Colonic mucosa (tissue), 4 donors: ENCODE results near the gene MAPKAPK5. TPM values are rescaled to one million over a fixed set of nuclear protein-coding genes. Genes with fewer than 3 reads are reported as not detected.
A peak's percentile ranks its signal among the peaks of the same experiment; 100 is the strongest.

Experiments used
- DNase-seq: peaks from one replicate; pipeline ENCODE4 v3.0.0-alpha.2; 2020
- H3K27ac ChIP-seq: fragments of 200-600 bp; one replicate; pipeline ENCODE4 v1.8.0; 2021
- H3K27me3 ChIP-seq: fragments of 200-600 bp; one replicate; pipeline ENCODE4 v1.8.0; 2021
- H3K36me3 ChIP-seq: fragments of 200-600 bp; one replicate; pipeline ENCODE4 v1.8.0; 2021
- H3K4me1 ChIP-seq: fragments of 200-600 bp; one replicate; pipeline ENCODE4 v1.8.0; 2021; ENCODE audit warnings: mild to moderate bottlenecking
- H3K4me3 ChIP-seq: fragments of 200-600 bp; one replicate; pipeline ENCODE4 v1.8.0; 2021
- H3K9ac ChIP-seq, 2 donors: one replicate each; pipeline ENCODE4 v1.7.0; 2013; ENCODE audit warnings: control low read depth in 2 of 2, low read depth in 2 of 2, low read length in 2 of 2
- H3K9me3 ChIP-seq: fragments of 200-600 bp; one replicate; pipeline ENCODE4 v1.8.0; 2021
- intact Hi-C: fragments of 100-400 bp; cut with DNase I; formaldehyde crosslinking; loops from one replicate; pipeline ENCODE4 v1.14.1; 2022
- total RNA-seq, 2 donors: library from RNA; stranded (reverse); fragmentation: NEBNext Ultra II Directional in 1 of 2; extraction: Animal tissue kit (Norgen Biotek cat#: 25700) in 1 of 2; gene quantifications; one replicate each; pipeline ENCODE4 v1.2.1, GENCODE V29; 2021
- TF ChIP-seq, protein P1 (sequence below): fragments of 200-600 bp; IDR thresholded peaks from one replicate; pipeline ENCODE4 v1.8.0; 2022; ENCODE audit warnings: antibody characterized with exemption, mild to moderate bottlenecking
- donor health status: healthy.
- donor health status: DM: no; HTN: no; CAD: no.
- donor health status: DM: no; HTN: no; CAD: no.

Gene MAPKAPK5
- total RNA-seq, 2 donors from 2014 or later, result 76.9 to 84.8 TPM

DNA sequence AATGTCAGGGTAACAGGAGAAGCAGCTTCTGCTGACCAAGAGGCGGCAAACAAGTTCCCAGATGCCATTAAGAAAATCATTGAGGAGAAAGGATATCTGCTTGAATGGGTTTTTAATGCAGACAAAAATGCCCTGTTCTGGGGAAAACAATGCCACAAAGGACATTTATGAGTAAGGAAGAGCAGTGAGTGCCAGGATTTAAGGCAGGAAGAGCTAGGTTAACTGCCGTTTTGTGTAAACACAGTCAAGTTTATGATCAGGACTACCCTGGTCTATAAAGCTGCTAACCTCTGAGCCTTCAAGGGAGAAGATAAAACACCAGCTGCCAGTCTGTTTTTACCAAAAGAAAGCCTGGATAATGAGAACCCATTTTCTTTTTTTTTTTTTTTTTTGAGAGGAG lies 8.5 kb downstream of the MAPKAPK5 start:
- no peaks in the 10 kb centered on the region for H3K27me3 ChIP-seq
- no peak overlapping the region for H3K9ac ChIP-seq
- DNase-seq, result peak; percentile 45
- TF ChIP-seq, protein P1, sequence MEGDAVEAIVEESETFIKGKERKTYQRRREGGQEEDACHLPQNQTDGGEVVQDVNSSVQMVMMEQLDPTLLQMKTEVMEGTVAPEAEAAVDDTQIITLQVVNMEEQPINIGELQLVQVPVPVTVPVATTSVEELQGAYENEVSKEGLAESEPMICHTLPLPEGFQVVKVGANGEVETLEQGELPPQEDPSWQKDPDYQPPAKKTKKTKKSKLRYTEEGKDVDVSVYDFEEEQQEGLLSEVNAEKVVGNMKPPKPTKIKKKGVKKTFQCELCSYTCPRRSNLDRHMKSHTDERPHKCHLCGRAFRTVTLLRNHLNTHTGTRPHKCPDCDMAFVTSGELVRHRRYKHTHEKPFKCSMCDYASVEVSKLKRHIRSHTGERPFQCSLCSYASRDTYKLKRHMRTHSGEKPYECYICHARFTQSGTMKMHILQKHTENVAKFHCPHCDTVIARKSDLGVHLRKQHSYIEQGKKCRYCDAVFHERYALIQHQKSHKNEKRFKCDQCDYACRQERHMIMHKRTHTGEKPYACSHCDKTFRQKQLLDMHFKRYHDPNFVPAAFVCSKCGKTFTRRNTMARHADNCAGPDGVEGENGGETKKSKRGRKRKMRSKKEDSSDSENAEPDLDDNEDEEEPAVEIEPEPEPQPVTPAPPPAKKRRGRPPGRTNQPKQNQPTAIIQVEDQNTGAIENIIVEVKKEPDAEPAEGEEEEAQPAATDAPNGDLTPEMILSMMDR, result no peak
- H3K36me3 ChIP-seq, result no peaks in the 10 kb centered on the region
- H3K9me3 ChIP-seq, result no peaks in the 10 kb centered on the region
- H3K27ac ChIP-seq, result peak overlapping the region; percentile 73
- no peaks in the 10 kb centered on the region for H3K4me1 ChIP-seq
- intact Hi-C loops, result no loop called here
- no peak overlapping the region for H3K4me3 ChIP-seq

- H3K36me3 ChIP-seq, result no peaks in the 10 kb centered on the region
- H3K4me1 ChIP-seq, result no peaks in the 10 kb centered on the region
- H3K27ac ChIP-seq, result no peak overlapping the region
- H3K4me3 ChIP-seq, result no peak overlapping the region
- H3K27me3 ChIP-seq, result no peaks in the 10 kb centered on the region
- no peak overlapping the region for H3K9ac ChIP-seq
- TF ChIP-seq, protein P1, result no peak
- intact Hi-C loops, result no loop called here
- H3K9me3 ChIP-seq, result no peaks in the 10 kb centered on the region
- DNase-seq, result no peak
Measured at GRCh38 chr12:111858186-111858585, 16.2 kb downstream of the MAPKAPK5 start.

GRCh38 chr12:111858778-111859177 lies 16.8 kb downstream of the MAPKAPK5 start:
- intact Hi-C loops, result no loop called here
- no peaks in the 10 kb centered on the region for H3K36me3 ChIP-seq
- H3K9ac ChIP-seq, result no peak overlapping the region
- TF ChIP-seq, protein P1, result no peak
- H3K27ac ChIP-seq, result no peak overlapping the region
- no peak overlapping the region for H3K4me3 ChIP-seq
- H3K27me3 ChIP-seq, result no peaks in the 10 kb centered on the region
- H3K9me3 ChIP-seq, result no peaks in the 10 kb centered on the region
- H3K4me1 ChIP-seq, result no peaks in the 10 kb centered on the region
- DNase-seq, result no peak

DNA sequence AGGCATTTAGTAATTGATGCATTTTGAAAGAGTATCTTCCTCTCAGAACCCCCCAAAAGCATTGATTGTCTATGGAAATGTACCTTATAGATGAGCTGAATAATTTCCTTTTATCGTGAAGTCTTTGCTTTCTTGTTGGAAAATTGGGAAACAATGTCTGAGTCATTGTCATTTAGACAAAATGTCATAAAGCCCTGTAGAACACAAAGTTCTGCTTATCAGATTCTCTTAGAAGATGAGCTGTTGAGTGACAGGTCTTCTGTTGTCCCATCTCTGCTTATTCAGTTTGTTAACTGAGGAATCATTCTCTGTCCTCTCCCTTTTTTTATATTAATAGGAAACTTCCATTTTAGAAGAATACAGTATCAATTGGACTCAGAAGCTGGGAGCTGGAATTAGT lies 22.9 kb downstream of the MAPKAPK5 start:
- Histone ChIP-seq H3K4me3 (no peak overlapping the region), H3K27me3 (no peaks in the 10 kb centered on the region), H3K9me3 (no peaks in the 10 kb centered on the region), H3K27ac (no peak overlapping the region), H3K4me1 (no peaks in the 10 kb centered on the region), H3K9ac (no peak overlapping the region), H3K36me3 (no peaks in the 10 kb centered on the region)
- TF ChIP-seq, protein P1, result no peak
- no peak for DNase-seq
- intact Hi-C loops, result loop anchor here (5.0 kb wide), 1 partner anchor 67 kb away; no protein-coding TSS in a partner anchor

GRCh38 chr12:111867531-111867930 lies 25.5 kb downstream of the MAPKAPK5 start:
- intact Hi-C loops, result loop anchor here (5.0 kb wide), 1 partner anchor 65 kb away; no protein-coding TSS in a partner anchor
- H3K4me3 ChIP-seq, result no peak overlapping the region
- no peaks in the 10 kb centered on the region for H3K27me3 ChIP-seq
- no peaks in the 10 kb centered on the region for H3K9me3 ChIP-seq
- no peaks in the 10 kb centered on the region for H3K4me1 ChIP-seq
- no peak overlapping the region for H3K9ac ChIP-seq
- no peak for DNase-seq
- TF ChIP-seq, protein P1, result no peak
- H3K36me3 ChIP-seq, result no peaks in the 10 kb centered on the region
- no peak overlapping the region for H3K27ac ChIP-seq
